Neural progenitor cell (in vitro differentiated cells): ENCODE measurements around the gene GNAZ.

Experiments used
- CTCF ChIP-seq: fragments of 200-600 bp; sonication (generic); IDR thresholded peaks from 2 replicates; pipeline ENCODE4 v1.5.1; 2017; ENCODE audit warnings: antibody characterized with exemption, mild to moderate bottlenecking
- EZH2 ChIP-seq: fragments of 200-600 bp; sonication (generic); IDR thresholded peaks from 2 replicates; pipeline ENCODE4 v1.6.1; 2017; ENCODE audit warnings: antibody characterized with exemption, mild to moderate bottlenecking, moderate library complexity
- EZH2phosphoT487 ChIP-seq: fragments of 200-600 bp; sonication (generic); IDR thresholded peaks from 2 replicates; pipeline ENCODE4 v1.6.1; 2017; ENCODE audit warnings: antibody characterized with exemption

- TF ChIP-seq CTCF (no peak), EZH2phosphoT487 (no peak), EZH2 (no peak)
Observed at GRCh38 chr22:23153994-23154393, 83.7 kb downstream of the GNAZ start.
